NCI-H146 treated with DMSO at 0.1 percent for 48 hours (cell line): ENCODE data around the gene ERP44.
"Not testable (repeated sequence)": the region's sequence is repeated elsewhere in the genome, so short reads cannot be mapped to it uniquely, and the experiment has no call there.

Experiments
- DNase-seq: peaks from one replicate; lab custom pipeline; 2025; ENCODE audit not compliant: unreplicated experiment; lab: John Stamatoyannopoulos, UW

ERP44 gene

DNA sequence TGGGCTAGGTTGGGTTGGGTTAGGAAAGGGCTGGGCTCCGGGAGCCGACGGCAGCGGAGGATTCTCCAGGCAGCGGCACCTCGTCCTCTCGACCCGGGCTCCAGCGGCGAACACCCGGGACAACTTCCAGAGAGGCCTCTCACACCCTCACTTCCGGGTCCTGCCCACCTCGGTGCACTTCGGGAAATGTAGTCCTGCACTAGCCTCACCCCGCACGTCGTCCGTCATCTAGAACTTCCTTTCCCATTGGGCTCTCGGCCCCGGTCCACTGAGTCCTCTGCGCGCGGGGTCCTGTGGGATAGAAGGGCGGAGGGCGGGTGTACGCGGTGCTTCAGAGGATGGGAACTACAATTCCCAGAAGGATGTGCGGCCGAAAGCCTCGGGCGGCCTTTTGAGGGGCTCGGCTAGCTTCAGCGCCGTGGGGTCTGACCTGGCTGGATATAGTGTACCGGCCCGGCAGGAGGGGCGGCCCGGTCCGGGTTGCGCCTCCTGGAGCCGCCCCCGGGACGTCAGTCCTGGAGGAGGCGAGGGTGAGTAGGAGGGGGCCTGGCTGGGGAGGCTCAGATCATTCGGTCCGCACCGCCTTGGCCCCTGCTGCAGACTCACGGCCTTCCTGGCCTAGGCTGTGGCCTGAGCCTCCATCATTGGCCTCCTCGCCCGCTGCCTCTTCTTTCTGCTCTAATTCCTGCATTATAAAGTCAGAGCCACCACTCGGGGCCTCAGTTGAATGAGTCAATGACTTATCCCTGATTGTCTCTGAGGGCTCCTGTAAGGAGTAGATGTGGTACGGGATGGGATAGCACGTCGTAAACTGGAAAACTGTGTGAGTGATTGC, at the start of gene ERP44, which contains the start of gene INVS:
TSS of gene ERP44 (minus strand) at position 114 of the 835 bp plus-strand sequence. CDS start 160 bp downstream, outside the sequence.
TSS of gene INVS (plus strand) at position 357 of the 835 bp plus-strand sequence. CDS start 5,279 bp downstream, outside the sequence.
- peak; percentile 94 for DNase-seq

DNA sequence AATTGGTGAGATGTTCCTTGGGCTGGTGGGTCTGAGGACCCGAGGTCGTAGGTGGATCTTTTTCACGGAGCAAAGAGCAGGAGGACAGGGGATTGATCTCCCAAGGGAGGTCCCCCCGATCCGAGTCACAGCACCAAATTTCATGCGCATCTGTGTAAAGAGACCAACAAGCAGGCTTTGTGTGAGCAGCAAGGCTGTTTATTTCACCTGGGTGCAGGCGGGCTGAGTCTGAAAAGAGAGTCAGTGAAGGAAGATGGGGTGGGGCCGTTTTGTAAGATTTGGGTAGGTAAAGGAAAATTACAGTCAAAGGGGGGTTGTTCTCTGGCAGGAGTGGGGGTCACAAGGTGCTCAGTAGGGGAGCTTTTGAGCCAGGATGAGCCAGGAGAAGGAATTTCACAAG, 47.2 kb upstream of the ERP44 start:
- not testable (repeated sequence) for DNase-seq

DNA sequence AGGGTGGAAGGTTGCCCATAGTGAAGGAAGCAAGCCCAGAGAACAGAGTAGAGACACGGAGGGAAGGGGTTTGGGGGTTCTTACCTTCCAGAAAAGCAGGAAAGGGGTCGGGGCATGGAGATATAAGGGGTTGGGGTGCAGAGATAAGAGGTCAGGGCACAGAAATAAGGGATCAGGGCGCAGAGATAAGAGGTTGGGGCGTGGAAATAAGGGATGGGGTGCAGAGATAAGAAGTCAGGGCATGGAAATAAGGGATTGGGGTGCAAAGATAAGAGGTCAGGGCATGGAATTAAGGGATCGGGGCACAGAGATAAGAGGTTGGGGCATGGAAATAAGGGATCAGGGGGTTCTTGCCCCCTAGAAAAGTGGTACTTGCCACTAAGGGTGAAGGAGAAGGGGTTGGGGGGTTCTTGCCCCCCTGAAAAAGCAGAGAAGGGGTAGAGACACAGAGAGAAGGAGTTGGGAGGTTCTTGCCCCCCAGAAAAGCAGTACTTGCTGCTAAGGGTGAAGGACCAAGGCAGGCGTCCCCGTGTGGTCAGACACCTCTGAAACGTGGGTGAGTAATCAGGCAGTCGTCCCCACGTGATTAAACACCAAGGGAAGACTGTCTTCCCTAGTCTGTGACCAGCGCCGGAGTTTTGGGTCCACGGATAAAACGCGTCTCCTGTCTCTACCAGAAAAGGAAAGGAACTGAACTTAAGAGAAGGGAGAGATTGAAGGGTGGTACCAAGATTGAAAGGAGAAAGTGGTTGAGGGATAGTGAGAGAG, 46.6 kb upstream of the ERP44 start:
- not testable (repeated sequence) for DNase-seq

DNA sequence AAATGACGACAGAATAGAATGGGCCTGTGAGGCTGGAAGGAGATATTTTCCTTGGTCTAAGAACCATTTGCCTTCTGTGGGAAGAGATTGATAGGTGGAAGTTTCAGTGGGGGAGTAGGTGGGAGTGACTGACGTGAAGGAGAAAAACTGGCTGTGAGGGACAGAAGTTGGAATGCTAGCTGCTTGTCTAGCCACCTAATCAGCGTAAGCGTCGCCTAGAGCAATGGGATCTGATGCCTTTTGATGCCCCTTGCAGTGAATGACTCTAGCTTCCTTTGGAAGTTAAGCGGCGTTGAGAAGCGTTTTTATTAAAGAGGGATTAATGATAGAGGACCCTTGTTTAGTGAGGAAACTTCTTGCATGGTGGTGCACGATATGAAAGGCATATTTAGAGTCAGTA, 43.1 kb upstream of the ERP44 start:
- not testable (repeated sequence) for DNase-seq

DNA sequence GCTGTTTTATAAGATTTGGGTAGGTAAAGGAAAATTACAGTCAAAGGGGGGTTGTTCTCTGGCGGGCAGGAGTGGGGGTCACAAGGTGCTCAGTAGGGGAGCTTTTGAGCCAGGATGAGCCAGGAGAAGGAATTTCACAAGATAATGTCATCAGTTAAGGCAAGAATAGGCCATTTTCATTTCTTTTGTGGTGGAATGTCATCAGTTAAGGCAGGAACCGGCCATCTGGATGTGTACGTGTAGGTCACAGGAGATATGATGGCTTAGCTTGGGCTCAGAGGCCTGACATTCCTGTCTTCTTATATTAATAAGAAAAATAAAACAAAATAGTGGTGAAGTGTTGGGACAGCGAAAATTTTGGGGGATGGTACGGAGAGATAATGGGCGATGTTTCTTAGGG, 41.5 kb upstream of the ERP44 start:
- DNase-seq = not testable (repeated sequence)

DNA sequence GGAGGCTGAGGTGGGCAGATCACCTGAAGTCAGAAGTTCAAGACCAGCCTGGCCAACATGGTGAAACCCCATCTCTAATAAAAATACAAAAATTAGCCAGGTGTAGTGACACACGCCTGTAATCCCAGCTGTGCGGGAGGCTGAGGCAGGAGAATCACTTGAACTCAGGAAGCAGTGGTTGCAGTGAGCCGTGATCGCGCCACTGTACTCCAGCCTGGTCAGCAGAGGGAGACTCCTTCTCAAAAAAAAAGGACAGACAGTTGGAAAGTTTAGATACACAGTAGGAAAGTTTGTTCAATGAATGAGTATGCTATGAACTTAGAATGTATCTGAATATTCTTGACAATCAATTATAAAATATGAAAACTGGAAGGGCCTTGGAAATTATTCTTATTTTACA, 38.0 kb upstream of the ERP44 start:
- DNase-seq = not testable (repeated sequence)

DNA sequence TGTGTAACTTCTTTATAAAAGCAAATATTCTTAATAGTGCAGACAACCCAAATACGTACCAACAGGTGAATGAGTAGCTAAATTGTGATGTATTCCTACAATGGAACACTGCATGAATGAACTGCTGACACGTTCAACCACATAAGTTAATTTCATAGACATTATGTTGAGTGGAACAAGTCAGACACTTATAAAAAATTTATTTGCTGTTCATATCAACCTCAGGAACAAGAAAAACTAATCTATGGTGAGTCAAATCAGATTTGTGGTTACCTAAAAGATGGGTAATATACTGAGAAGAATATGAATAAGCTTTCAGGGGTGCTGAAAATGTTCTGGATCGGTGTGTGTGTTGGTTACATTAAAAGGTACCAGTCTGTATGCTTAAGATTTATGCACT, 35.9 kb upstream of the ERP44 start:
- no peak for DNase-seq

DNA sequence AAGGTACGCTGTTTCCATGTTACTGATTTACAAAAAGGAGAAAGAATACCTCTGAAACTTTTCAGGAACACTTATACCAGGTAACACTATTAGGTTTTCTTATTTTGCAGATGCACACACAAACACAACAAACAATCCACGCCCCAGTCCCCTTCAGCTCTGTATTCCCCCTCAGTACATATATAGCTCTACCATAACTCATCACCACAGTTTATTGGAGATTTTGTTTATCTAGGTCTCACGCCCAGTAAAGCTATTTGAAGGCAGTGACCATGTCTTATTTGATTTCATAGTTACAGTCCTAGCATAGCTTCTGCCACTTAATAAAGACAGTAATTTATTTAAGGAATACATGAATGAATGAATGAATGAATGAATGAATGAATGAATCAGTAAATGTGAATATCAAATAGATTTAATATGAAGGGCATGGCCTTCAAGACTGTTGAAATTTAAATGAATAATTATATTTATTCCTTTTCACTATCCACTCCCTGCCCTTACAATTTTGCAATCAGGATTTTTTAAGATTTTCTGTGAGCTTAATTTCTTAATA, 33.2 kb upstream of the ERP44 start:
- no peak for DNase-seq

DNA sequence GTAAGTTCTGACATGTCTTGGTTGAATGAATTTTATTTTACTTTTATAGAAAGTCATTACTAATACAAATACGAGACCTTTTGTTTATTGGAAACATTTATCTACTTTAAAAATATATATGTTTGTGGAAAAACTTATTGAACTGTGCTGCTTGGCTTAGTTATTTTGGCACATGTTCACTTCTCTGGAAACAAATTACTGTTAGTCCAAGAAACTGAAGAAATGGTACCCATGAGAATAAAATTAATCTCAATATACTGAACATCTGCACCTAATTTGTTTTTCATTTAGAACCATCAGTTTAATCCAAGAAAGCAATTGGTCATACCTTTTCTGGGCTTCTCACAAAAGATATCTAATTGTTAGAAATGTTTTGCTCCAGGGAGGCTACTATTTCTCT, 32.4 kb upstream of the ERP44 start:
- DNase-seq = no peak

DNA sequence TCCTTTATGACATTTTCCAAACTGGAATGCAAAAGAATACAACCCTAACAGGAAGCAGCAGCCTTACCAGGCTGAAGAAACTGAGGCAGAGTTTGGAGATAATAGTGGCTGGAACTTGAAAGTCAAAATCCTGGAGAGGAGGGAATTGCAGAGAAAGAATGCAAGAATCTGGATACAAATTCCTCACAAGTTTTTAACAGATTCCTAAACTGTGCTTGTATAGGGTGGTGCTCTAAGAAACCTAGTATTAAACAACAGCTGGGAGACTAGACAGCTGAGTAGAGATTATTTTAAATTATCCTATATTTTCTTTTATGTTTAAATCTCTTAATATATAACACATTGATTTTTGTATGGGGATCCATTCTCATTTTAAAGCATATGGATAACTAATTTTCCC, 31.0 kb upstream of the ERP44 start:
- DNase-seq = no peak

DNA sequence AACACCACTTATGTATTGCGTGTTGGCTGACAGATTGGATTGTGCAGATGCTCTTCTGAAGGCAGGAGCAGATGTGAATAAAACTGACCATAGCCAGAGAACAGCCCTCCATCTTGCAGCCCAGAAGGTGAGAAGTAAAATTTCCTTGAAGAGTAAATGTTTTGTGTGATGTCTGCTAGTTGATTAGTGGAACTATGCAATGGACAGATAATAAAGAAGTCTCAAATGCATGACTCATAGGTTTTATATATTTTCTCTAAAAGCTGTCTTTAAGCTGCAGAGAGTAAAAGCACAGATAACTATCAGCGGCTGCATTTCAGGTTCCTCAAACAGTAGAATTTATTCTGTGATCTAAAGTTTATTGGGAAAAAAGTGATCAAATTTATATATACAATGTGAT, 27.6 kb upstream of the ERP44 start:
- no peak for DNase-seq

DNA sequence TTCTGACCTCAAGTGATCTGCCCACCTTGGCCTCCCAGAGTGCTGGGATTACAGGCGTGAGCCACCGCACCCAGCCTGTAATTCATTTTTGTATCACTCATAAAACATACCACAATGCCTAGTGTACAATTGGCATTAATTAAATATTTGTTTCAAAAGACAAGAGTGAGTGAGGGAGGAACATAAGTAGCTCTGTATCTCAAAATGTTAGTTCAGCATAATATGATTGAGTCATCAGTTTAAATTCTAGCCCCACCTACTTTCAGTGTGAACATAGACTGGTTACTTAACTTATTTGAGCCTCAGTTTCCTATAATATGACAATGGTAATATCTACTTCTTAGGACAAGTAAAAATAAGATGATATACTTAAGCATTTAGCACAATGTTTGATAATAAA, 27.1 kb upstream of the ERP44 start:
- no peak for DNase-seq

DNA sequence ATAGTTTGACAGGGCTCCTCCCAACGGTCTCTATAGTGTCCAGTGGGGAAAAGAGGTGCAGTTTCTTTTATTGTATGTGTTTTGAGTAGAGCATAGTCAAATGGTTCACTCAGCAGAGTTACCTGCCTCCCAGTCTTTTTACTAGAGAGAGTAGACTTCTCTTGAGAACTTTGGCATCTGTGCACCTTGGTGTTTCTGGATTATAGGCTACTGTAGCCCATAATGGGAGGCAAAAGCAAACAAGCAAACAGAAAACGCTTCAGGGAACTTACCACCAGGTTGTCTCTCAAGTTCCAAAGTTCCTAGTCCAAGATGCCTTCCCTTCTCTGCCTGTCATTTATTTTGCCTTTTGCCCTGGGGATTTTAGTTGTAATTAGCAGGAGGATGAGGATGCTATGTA, 26.4 kb upstream of the ERP44 start:
- DNase-seq = no peak

DNA sequence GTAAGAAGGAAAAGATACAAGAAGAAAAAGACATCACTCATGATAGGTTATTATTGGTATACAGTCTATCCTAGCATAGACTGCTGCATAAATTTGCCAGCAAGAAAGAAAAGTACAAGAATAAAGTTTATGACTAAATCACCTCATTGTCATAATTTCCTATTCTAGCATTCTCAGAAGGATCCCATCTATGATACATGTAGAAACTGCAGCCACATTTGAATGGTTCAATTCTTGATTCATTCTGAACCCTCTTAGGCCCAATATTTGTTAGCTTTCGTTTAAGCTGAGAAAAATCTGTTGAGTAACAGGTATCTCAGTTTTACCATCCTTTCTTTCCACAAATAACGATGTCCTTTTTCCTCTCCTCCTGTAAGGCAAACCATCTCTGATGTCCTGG, 21.5 kb upstream of the ERP44 start:
- no peak for DNase-seq

DNA sequence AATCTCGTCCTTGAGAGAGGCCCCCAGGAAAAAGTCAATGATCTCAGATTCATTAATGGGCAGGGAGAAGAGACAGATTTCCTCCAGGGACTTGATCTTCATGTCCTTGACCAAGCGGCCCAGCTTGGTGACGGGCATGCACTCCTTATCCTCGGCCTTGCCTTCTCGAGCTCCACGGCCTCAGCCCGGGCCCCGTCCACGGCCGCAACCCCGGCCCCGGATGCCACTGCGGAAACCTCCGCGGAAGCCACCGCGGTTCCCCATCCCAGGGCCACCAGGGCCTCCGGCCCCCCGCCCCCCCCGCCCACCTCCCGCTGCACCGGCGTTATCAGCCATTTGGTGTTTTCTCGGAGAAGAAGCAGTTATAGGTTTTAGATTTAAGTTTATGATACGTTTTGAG, 18.5 kb upstream of the ERP44 start:
- DNase-seq = no peak

DNA sequence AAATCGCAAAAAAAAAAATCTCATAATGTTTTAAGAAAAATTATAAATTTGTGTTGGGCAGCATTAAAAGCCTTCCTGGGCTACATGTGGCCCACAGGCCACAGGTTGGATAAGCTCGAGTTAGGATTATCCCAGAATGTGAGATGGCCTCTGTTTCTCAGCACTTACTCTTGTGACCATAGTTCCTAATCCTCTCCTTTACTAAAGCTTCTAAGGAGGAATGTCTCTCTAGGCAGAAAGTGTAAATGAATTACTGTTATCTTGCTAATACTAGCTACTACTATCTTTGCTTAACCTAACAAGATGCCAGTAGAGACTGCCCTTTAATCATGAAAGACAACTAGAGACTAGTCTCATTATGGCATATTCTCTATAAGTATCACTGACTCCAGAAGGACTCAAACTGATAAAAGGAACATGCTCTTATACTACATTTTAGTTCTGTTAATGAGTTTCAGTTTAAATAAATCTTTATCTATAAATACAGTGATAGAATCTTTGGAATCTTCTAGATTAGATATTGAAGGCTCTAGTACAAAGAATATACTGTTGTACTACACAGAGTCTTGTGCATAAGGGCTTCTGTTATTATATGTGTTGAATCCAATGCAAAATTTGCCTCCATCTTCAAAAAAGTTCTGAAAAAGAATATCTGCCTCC, 14.0 kb upstream of the ERP44 start:
- DNase-seq = no peak

DNA sequence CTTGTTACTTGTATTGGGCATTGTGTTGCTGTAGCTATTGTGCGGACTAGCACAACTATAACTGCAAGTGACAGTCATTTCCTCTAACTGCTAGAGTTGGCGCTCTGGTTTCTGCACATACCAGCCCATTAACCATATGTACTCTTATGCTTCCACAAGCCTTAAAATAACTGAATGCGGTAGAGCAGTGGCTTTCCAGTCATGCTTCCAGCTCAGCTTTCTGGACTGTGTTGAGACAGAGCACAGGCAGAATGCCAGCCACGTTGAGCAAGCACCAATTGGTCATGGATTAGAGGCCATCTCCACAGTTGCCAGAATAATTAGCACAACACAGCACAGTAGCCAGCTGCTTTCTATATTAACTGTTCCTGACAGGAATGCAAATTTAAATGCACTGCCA, 12.4 kb upstream of the ERP44 start:
- DNase-seq = no peak

DNA sequence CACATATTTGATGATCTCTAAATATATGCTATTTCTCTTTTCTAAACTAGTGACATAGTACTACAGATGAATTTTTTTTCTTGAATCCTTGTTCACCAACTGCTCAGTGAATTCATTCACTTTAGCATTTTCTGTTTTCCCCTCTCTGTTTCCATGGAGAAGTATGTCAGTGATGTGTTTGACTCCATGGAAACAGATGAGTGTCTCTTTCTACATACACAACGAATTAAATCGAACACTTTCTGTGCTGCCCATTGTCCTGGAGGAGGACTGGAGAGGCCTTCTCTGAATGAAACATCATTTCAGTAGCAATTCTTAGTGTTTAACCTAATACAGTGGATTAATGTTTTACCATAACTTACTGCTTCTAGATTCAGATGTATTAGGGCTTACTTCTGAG, 9.8 kb upstream of the ERP44 start:
- DNase-seq = no peak

DNA sequence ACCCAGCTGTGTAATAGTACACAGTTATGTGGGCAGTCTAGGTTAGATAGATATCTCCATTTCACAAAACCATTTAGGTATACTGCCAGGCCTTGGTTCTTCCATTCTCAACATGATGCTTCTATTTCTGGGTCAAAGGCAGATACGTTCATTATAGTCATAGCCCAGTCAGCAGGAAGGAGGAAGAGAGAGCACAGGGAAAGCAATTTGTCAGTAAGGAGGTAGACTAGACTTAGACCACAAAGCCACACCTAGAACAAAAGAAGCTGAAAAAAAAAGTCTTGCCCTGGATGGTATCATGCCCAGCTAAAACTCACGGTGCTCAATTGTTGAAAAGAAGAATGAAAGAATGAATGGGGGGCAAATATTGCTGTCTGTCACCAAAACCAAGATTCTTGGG, 7.8 kb upstream of the ERP44 start:
- DNase-seq = no peak

DNA sequence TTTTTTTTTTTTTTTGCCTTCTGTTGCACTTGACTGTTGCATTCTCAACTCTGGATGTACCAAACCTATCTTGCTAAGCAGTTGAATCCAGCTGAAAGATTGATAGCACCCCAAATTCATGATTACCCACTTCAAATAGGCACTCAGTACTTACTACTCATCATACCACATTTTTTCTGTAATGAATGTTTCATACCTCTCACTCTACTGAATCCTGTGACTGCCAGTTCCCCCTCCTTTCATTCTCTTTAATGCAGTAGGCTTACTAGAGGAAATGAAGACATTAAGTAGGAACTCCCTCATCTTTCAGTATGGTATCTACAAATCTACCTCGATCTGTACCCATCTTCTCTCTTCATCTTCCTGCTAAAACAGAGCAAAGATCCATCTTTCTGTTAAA, 7.1 kb upstream of the ERP44 start:
- no peak for DNase-seq

DNA sequence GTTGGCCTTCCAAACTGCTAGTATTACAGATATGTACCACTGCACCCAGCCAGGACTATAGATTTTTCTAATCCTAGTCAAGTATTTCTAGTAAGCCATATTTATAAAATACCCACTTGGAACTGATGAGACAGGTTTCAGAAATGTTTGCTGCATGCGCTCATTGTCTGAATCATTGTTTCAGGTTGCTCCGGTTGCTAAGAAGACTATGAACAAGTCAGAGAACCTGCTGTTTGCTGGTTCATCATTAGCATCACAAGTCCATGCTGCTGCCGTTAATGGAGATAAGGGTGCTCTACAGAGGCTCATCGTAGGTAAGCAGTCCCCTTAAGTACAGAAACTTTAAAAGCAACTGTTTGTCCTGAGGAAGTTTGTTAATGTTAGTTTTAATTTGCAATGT, 5.5 kb upstream of the ERP44 start:
- no peak for DNase-seq
